GM15510 (cell line): ENCODE measurements around the gene CPT1B.

Source experiments
- POLR2A ChIP-seq: IDR thresholded peaks from 3 replicates; pipeline ENCODE4 v1.6.1; 2011; ENCODE audit warnings: borderline replicate concordance; ENCODE audit not compliant: insufficient read length; ENCODE audit errors: extremely low read depth

Gene CPT1B

DNA sequence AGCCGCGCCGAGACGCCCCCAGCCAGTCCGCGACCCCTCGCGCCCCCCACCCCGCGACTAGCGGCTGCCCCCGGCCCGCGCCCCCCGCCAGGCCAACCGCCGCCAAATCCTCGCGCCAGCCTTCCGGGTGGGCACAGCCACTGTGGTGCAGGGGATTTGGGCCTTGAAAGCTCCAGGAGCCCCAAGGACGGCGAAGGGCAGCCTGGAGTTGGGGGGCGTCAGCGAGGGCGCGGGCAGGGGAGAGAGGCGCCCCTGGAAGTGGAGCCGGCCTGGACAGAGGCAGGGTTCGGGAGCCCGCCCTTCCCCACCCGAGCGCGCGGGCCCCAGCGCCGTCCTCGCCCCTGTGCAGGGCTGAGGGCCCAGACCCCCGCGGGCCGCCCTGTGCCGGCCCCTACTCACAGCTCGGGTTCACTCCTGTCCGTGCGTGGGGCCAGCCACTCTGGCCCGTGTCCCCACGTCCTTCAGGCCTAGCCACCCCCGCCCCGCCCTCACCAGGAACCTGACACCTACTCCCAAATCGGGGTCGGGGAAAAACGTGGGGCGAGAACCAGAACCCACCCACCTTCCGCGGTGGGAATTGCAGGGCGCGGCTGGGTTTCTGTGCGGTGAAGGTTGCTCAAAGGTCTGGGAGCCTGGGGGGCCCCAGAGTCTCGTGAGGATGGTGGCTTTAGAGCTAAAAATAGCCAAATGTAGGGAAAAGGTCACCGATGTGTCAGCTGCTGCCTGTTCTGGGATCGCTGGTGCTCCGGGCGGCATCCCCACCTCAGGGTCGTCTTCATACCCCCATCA, at the start of gene CPT1B:
CPT1B (minus strand) TSS at position 441 of the 789 bp plus-strand sequence. CDS start 512 bp downstream, outside the sequence.
- no peak for TF ChIP-seq POLR2A

DNA sequence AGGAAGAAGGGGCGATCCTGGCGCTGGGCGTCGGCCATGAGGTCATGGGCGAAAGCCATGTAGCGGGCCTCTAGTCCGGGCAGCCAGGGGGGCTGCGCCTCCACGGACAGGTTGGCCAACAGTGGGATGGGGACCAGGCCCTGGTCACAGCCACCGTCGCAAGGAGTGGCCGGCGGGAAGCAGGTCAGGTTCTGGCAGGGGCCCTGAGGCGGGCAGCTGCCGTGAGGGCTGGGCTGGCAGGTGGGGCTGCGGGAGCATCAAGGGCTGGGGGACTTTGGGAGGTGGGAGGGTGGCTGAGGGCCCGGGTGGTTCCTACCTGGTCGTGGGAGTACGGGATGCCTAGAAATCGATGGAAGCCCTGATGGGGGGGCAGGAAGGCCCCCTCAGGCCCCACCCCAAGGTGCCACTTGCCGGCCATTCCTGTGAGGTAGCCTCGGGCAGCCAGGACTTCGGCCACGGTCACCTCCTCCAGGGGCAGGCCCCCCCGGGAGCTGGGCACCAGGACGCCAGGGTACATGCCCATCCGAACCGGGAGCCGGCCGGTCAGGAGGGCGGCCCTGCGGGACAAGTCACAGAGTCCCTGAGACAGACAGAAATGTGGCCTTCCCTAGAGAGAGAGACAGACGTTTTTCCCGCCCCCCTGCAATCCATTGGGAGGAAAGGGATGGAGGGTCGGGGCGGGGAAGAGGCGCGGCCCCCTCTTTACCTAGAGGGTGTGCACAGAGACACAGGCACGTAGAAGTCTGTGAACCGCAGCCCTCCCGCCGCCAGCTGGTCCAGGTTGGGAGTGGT, 48.8 kb upstream of the CPT1B start:
- TF ChIP-seq POLR2A, result no peak

DNA sequence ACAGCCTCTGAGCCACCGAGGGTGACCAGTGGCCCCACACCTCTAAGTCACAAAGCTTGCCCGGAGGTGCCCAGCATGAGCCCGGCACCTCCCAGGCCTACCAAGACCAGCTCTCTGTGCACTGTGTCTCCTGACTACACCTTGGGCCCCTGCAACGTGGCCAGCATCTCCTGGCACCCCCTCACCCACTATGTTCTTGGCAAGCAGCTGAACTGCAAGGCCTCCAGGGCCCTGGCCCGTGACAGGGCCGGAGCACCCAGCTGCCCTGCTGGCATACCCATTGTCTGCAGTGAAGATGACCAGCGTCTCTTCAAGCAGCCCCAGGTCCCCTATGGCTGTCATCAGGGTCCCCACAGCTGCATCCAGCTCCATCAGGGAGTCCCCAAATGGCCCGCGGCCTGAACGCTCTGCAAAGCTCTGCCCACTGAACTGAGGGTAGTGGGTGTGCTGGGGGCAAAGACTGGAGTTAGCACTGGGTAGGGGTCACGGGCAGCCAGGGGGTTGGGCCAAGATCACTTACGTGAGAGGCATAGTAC, 48.2 kb upstream of the CPT1B start:
- TF ChIP-seq POLR2A, result no peak

DNA sequence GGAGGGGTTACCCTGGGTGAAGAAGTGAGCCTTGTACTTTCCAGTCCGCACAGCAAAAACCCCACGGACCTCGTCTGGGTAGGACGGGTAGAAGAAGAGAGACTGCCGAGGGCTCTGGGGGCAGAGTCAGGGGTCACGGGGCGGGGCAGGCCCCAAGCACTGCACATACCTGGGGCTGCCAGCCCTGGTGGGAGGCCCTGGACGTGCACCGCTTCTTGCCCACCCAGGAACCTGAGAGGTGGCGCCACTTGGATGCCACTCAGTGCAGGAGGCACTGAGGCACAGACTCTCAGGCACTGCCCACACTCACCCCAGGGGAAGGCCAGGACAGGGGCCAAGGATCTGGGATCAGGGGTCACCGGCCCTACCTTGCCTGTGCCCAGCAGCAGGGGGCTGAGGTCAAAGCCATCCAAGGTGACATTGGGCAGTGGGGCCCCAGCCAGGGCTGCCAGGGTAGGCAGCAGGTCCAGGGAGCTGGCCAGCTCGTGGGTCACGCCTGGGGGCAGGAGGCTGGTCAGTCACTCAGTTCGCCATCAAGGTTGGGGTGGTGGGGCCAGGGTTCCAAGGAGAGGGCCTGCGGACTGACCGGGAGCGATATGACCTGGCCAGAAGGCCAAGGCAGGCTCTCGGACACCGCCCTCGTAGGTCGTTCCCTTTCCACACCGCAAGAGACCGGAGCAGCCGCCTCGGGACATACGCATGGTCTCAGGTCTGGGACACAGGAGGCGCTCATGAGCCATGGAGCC, 47.5 kb upstream of the CPT1B start:
- TF ChIP-seq POLR2A, result no peak

DNA sequence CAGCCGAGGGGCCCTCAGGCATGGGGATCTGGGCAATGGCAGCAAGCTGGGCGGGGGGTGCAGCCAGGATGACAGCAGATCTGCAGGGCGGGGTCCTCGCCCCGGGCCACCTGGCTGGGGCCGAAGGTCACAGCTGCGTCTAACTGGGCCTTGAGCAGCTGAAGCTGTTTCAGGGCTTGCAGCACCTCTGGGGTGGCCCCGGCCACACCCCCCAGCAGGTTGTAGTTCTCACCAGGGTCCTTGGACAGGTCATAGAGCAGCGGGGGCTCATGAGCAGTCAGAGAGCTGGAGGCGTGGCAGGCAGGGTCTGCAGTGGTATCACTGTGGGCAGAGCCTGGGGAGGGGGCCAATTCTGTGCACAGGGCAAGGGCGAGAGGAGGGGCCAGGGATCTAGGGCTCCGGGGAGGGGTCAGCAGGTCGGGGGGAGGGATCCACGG, 46.9 kb upstream of the CPT1B start:
- TF ChIP-seq POLR2A, result no peak

DNA sequence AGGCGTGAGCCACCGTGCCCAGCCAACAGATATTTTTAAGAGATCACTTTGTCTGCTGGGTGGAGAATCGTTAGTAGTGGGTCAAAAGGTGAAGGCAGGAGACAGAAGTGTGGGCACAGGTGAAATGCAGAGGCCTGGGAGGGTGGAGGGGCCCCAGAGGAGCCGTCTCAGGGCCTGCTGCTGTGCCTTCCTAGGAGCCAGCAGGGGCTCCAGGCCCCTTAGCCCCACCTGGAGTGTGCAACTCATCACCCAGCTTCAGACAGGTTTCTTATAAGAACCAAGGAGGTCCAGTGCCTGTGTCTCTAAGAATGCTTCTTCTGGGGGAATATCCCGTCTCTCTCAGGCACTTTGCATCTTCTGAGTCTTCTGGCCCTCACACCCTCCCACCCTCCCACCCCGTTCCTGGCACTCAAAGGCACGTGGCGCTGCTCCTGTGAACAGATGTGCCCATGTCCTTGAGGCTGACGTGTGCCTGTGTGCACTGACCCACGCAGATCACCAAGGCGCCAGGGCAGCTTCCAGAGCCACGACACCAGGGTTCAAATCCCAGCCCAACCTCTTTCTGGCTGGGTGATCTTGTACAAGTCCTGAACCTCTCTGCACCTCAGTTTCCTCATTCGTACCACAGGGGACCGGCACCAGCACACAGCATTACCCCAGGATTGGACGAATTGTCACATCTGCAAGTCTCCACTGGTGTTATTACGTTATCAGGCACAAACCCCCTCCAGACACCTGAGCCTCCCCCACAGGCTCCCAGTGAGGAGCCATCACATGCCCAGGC, 46.3 kb upstream of the CPT1B start:
- TF ChIP-seq POLR2A, result no peak

DNA sequence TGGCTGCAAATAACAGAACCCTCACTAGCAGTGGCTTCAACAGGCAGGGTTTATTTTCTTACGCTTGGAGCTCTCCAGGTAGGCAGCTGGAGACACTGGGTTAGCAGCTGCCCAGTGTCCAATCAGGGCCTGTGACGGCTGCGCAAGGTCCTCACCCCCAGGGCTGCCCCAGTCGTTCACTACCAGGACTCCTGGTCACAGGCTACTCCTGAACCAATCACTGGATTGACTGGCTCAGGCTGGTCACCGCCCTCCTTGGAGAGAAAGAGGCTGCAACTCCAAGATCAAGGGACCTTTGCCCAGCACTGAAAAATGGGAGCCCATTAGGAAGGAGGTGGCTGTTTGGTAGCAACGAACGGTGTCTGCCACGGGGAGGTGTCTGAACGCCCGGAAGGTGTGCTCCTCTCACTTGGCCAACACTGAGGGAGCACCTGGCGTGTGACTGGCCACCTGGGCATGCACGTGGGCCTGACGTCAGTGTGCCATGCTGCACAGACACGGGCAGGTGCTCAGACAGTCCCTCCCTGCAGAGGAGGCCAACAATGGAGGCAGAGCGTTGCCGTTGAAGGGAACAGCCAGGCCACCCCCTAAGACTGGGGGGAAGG, 44.6 kb upstream of the CPT1B start:
- no peak for TF ChIP-seq POLR2A

DNA sequence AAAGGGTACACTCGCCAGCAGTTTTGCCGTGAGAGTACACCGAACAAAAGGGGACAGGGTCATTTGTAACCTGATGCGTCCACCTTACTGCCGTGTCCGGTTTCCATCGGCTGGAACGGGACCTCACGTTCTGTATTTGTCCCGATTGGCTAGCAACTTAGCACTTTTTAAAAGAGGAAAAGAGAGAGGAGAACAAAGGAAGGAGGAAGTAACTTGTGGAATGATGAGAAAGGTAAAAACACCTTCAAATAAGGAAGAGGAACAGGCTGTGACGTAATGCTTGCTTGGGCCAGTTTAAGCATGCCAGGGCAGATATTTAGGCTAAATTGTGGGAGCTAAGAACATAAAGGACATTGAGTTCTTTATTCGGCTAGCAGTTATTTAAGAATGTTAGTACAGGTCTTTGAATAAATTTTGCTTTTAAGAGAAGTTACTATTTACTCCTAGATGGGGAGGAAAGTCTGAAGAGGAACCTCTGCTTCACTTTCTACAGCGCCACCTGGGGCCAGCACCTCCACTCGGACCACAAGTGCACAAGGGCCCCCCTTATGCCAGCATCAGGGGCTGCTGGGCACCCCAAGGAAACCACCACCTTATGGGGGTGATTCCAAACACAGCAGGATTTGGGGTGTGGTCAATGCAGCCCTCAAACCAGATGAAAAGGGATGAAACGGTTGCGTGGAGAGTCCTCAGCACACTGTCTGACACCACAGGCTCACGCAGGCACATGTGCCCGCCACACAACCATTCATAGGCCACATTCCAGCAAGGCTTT, 43.9 kb upstream of the CPT1B start:
- no peak for TF ChIP-seq POLR2A

DNA sequence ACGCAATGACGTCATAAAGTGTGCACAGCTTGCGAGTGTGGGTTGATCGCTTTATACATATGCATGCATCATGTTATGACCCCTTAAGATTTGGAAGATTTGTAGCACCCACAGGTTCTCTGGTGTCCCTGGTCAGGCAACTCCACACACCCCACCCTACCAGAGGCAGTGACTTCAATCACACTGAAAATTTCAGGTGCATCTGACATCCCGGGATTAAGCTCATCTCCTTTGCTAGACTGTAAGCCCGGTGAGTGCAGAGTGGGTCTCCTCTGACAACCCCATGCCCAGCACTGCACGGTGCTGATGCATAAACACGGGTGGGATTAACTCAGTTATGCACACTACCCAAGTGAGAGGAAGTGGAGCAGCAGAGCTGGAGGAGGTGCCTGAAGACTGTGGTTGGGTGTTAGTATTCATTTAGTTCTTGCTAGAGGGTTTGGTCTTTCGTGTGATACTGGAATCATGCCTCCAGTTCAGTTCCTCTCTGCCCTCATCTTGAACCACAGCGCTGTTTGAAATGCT, 43.2 kb upstream of the CPT1B start:
- peak; percentile 21 for TF ChIP-seq POLR2A

DNA sequence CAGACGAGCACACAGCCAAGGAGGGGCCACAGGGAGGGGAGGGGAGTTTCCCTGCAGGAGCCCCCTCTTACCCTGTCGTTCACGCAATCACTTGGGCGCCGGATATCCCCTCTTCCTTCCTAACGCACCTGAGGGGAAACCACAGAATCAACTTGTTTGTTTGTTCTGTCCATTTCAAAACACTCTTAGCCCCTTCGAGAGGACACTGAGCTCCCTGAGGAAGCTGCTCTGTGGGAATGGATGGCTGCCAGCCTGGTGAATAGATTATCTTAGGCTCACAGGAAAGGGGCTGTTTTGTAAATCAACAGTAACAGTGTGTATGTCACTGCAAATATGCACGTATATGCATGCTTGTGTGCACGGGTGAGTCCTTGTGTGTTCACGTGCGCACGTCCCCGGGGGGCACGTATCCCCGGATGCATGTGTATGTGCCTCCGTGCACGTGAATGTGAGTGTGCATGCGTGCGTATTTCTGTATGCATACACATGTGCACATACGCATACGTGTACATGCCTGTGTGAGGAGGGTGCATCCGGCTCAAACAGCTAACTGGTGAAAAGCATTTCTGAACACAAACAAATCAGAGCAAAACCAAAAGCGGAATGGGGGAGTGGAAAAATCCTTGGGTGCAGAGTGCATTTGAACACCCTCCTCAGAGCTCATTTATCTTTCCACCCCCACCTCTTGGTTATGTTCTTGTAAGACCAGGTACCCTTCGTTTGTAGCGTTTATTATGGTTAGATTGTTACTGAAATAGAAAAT, 42.5 kb upstream of the CPT1B start:
- peak; percentile 13 for TF ChIP-seq POLR2A

DNA sequence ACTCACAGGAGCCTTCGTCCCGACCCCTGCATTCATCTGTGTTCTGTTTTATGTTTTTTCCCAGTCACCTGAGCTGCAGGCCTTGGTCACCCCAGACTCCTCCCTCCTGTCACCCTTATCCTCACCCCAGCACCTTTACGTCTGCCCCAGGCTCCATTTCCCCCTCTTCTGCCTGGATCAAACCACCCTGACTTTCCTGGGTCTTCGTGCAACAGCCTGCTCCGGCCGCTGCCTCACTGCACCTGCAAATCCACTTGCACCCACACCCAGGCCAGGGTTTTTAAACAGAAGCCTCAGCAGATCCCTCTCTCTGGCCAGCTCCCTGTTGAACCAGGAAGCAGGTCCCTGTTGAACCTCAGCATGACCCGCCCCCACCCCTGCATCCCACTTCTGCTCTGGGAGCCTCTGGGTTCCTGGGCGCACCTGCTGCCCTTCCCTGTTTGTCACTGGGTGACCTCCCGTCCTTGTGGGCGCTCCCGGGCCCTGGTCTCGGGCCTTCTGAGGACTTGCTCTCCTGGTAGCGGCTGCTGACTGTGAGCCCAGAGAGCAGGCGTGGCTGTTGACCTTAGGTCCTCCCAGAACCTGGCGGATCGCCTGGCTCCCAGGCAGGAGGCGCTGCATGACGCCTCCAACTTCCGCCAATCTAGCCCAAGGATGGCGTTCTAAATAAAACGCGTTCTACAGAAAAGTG, 35.2 kb upstream of the CPT1B start:
- TF ChIP-seq POLR2A, result no peak

DNA sequence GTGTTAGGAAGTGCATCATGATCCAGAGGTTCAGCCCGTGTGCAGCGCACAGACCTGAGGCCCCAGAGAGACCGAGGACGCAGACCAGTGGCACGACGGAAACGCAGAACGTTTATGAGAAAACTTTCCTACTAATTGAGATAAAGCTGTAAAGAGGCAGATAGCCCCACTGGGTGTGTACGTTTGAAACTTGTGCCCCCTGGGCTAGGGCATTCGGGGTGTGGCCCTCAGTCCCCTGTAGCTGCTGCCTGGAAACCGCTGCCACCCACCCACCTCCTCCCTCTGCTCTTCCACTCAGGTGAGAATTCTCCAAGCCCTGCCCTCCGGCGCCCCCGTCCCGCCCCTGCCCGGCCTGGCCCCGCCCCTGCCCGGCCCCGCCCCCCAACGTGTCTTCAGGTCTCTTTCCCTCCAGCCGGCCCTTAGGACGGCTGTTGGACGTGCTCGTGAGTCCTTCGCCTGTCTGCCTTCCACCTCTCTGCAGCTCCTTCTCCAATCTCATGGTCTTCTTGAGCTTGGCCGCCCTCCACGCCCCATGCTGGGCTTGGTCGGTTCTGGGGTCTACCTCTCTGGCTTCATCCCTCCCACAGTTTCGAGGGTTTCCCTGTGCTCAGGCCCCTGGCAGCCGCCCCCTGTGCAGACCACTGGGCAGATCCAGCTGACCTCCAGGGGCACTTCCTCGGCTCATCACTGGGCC, 34.4 kb upstream of the CPT1B start:
- TF ChIP-seq POLR2A, result no peak

DNA sequence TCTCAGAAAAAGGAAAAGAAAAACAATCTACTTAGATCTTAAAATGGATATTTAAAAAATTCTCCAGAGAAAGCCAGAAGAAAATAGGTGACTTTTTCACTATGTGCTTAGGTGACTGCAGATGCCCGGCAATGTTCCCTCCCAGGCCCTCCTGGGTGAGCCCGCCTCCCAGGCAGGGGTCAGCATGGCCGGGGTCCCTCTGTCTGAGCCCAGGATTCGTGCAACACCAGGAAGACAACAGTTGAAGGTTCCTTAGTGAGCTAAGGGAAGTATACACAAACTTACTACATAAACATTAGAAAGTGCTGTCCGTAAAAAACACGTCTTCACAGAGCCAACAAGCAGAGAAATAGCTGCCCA, 33.9 kb upstream of the CPT1B start:
- no peak for TF ChIP-seq POLR2A
